CD14-positive monocyte (primary cell): Measurements from ENCODE around the gene LAMA3. TPM values are rescaled to one million over a fixed set of nuclear protein-coding genes. Genes with fewer than 3 reads are reported as not detected.

Experiments used
- DNase-seq, 3 donors: peaks; one replicate each; pipeline ENCODE4 v3.0.0-alpha.2; 2011 to 2022
- H2AFZ ChIP-seq: 2 replicates; pipeline ENCODE4 v1.6.0; 2012; ENCODE audit warnings: mild to moderate bottlenecking, low read depth, low read length, inconsistent platforms; ENCODE audit not compliant: insufficient read depth, poor library complexity, severe bottlenecking
- H3K27ac ChIP-seq, 2 donors: 1 replicate in 1 of 2; 2 replicates in 1 of 2; pipeline ENCODE4 v1.5.1; 2012 to 2013; ENCODE audit warnings: low read length in 2 of 2, control low read depth in 1 of 2, inconsistent platforms in 1 of 2, low read depth in 1 of 2, mild to moderate bottlenecking in 1 of 2
- H3K27me3 ChIP-seq, 2 donors: one replicate each; pipeline versions ENCODE4 v1.6.0 to v1.6.1; 2011 to 2013; ENCODE audit warnings: low read length in 2 of 2; ENCODE audit not compliant: control insufficient read depth in 2 of 2, insufficient read depth in 2 of 2
- H3K36me3 ChIP-seq, 2 donors: replicated peaks in 1 of 2; 1 replicate in 1 of 2; 2 replicates in 1 of 2; pipeline versions ENCODE4 v1.5.1 to v1.6.1; 2012 to 2013; ENCODE audit warnings: low read length in 2 of 2, control low read depth in 1 of 2, inconsistent platforms in 1 of 2, mild to moderate bottlenecking in 1 of 2; ENCODE audit not compliant: insufficient read depth in 2 of 2, control insufficient read depth in 1 of 2
- H3K4me1 ChIP-seq, 2 donors: 1 replicate in 1 of 2; 2 replicates in 1 of 2; pipeline versions ENCODE4 v1.5.1 to v1.6.1; 2012 to 2013; ENCODE audit warnings: low read length in 2 of 2, control low read depth in 1 of 2, inconsistent platforms in 1 of 2, mild to moderate bottlenecking in 1 of 2, moderate library complexity in 1 of 2; ENCODE audit not compliant: insufficient read depth in 2 of 2, control insufficient read depth in 1 of 2
- H3K4me2 ChIP-seq: replicated peaks from 2 replicates; pipeline ENCODE3; 2012; ENCODE audit warnings: low read length, moderate library complexity, mild to moderate bottlenecking; ENCODE audit not compliant: poor library complexity, severe bottlenecking; ENCODE audit errors: extremely low read depth
- H3K4me3 ChIP-seq, 3 experiments: fragments of 200-600 bp in 1 of 3; sonication (generic) in 1 of 3; replicated peaks in 1 of 3; 1 replicate in 2 of 3; 2 replicates in 1 of 3; pipeline ENCODE4 v1.5.1; 2011 to 2013; ENCODE audit warnings: low read length in 3 of 3, mild to moderate bottlenecking in 3 of 3, control low read depth in 2 of 3, low read depth in 2 of 3, inconsistent platforms in 1 of 3, moderate library complexity in 1 of 3
- H3K79me2 ChIP-seq: 2 replicates; pipeline ENCODE4 v1.6.0; 2012; ENCODE audit warnings: mild to moderate bottlenecking, control low read depth, inconsistent platforms, low read length, moderate library complexity; ENCODE audit not compliant: insufficient read depth
- H3K9ac ChIP-seq: 2 replicates; pipeline ENCODE4 v1.6.0; 2017; ENCODE audit warnings: low read length, mild to moderate bottlenecking; ENCODE audit not compliant: insufficient read depth, poor library complexity, severe bottlenecking
- H3K9me3 ChIP-seq, 2 donors: replicated peaks in 1 of 2; 1 replicate in 1 of 2; 2 replicates in 1 of 2; pipeline versions ENCODE4 v1.5.1 to v1.6.1; 2012 to 2013; ENCODE audit warnings: low read length in 2 of 2, control low read depth in 1 of 2; ENCODE audit not compliant: control insufficient read depth in 1 of 2, insufficient read depth in 1 of 2
- H4K20me1 ChIP-seq: 2 replicates; pipeline ENCODE4 v1.6.0; 2012; ENCODE audit warnings: mild to moderate bottlenecking, low read length, control low read depth, moderate library complexity; ENCODE audit not compliant: insufficient read depth
- H3K27ac Mint-ChIP-seq, 7 donors: one replicate each; pipeline ENCODE4 v1.8.0; 2020; ENCODE audit warnings: mild to moderate bottlenecking in 7 of 7, mixed read lengths in 7 of 7, moderate library complexity in 6 of 7, inconsistent platforms in 2 of 7
- H3K27me3 Mint-ChIP-seq, 3 donors: one replicate each; pipeline ENCODE4 v1.8.0; 2021 to 2022; ENCODE audit warnings: low read depth in 3 of 3, mild to moderate bottlenecking in 3 of 3, mixed read lengths in 3 of 3, moderate library complexity in 3 of 3, inconsistent platforms in 1 of 3
- H3K36me3 Mint-ChIP-seq, 2 donors: one replicate each; pipeline ENCODE4 v1.8.0; 2020; ENCODE audit warnings: mixed read lengths in 2 of 2, inconsistent platforms in 1 of 2, mild to moderate bottlenecking in 1 of 2
- H3K4me1 Mint-ChIP-seq: one replicate; pipeline ENCODE4 v1.8.0; 2020; ENCODE audit warnings: mild to moderate bottlenecking, mixed read lengths
- H3K4me3 Mint-ChIP-seq, 2 donors: one replicate each; pipeline ENCODE4 v1.8.0; 2020; ENCODE audit warnings: mild to moderate bottlenecking in 2 of 2, mixed read lengths in 2 of 2, moderate library complexity in 1 of 2
- H3K9me3 Mint-ChIP-seq, 7 donors: one replicate each; pipeline ENCODE4 v1.8.0; 2020 to 2022; ENCODE audit warnings: mixed read lengths in 7 of 7, mild to moderate bottlenecking in 6 of 7, moderate library complexity in 6 of 7, inconsistent platforms in 2 of 7
- CTCF ChIP-seq: fragments of 200-600 bp; IDR thresholded peaks from one replicate; pipeline ENCODE4 v1.8.0; 2022; ENCODE audit warnings: antibody characterized with exemption, mild to moderate bottlenecking
- WGBS: methylation state at CpG from one replicate; pipeline ENCODE4 v1.1.5; 2013; ENCODE audit warnings: missing lambda C conversion rate; ENCODE audit not compliant: insufficient coverage; 5-methylcytosine and 5-hydroxymethylcytosine counted together
- intact Hi-C, 2 donors: fragments of 100-400 bp; cut with micrococcal nuclease; formaldehyde crosslinking; loops; one replicate each; pipeline versions ENCODE4 v1.15.0 to v1.15.1; 2023
- polyA plus RNA-seq, 3 donors: library from polyadenylated mRNA; depleted of rRNA in 1 of 3; unstranded in 2 of 3; stranded (reverse) in 1 of 3; fragments of 300-500 nt in 2 of 3; fragments of >200 nt in 1 of 3; fragmentation: Illumina TruSeq in 2 of 3; gene quantifications; 1 replicate in 2 of 3; 2 replicates in 1 of 3; pipeline ENCODE4 v1.2.3, GENCODE V29; 2012 to 2021

LAMA3 gene
- polyA plus RNA-seq, 3 donors: not detected

DNA sequence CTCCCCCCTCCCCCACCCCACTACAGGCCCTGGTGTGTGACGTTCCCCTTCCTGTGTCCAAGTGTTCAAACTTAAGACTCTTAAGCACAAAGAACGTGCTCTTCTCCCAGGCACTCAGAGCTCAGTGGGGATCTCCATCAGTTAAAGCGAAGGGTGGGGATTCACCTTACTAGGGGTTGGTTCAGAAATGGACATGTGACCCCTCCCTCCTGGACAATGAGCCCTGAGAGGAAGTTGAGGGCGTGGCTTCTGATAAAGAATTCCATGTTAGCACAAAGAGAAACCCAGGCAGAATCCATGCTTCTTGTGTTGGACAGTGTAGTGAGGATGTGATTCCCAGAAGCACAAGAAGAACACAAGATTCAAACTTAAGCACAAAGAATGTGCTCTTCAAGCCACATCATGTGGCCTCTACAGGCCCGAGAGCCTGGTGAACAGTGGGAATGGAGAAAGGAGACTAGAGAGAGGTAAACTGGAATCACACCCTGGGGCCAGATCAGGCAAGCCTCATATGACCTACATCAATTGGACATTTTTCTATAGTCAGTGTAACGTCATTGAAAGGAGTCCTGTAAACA lies 247.2 kb downstream of the LAMA3 start:
- no peaks in the 10 kb centered on the region for H4K20me1 ChIP-seq
- no peak overlapping the region for H2AFZ ChIP-seq
- H3K79me2 ChIP-seq: no peaks in the 10 kb centered on the region
- Mint-ChIP-seq H3K4me3 (no peak overlapping the region), H3K9me3 (no peaks in the 10 kb centered on the region), H3K27me3 (peaks cover 1 to 4% (median 4%) of the 10 kb centered on the region in 3 donors), H3K27ac (peak overlapping the region in 1 of 7 donors; percentile 25), H3K36me3 (no peaks in the 10 kb centered on the region), H3K4me1 (peaks cover 4% of the 10 kb centered on the region)
- no peak for TF ChIP-seq CTCF
- no peak overlapping the region for H3K27ac ChIP-seq
- WGBS: 90% methylated on average over 2 of the region's 6 CpGs
- H3K9ac ChIP-seq: no peak overlapping the region
- H3K36me3 ChIP-seq: no peaks in the 10 kb centered on the region
- intact Hi-C loops: no loop called here
- DNase-seq: no peak
- no peaks in the 10 kb centered on the region for H3K9me3 ChIP-seq
- H3K27me3 ChIP-seq: no peaks in the 10 kb centered on the region
- no peaks in the 10 kb centered on the region for H3K4me1 ChIP-seq
- no peak overlapping the region for H3K4me3 ChIP-seq
- H3K4me2 ChIP-seq: no peak overlapping the region

- Mint-ChIP-seq H3K27ac (no peak overlapping the region), H3K9me3 (no peaks in the 10 kb centered on the region), H3K4me1 (peaks cover 4% of the 10 kb centered on the region), H3K4me3 (no peak overlapping the region), H3K27me3 (peaks cover 1 to 4% (median 4%) of the 10 kb centered on the region in 3 donors), H3K36me3 (no peaks in the 10 kb centered on the region)
- Histone ChIP-seq H2AFZ (no peak overlapping the region), H3K36me3 (no peaks in the 10 kb centered on the region), H3K9ac (no peak overlapping the region), H3K27me3 (no peaks in the 10 kb centered on the region), H3K4me1 (no peaks in the 10 kb centered on the region), H3K79me2 (no peaks in the 10 kb centered on the region), H3K9me3 (no peaks in the 10 kb centered on the region), H4K20me1 (no peaks in the 10 kb centered on the region), H3K4me3 (no peak overlapping the region), H3K4me2 (no peak overlapping the region), H3K27ac (no peak overlapping the region)
- 83% methylated on average over 4 of the region's 11 CpGs for WGBS
- no peak for TF ChIP-seq CTCF
- DNase-seq: no peak
- intact Hi-C loops: no loop called here
Observed at GRCh38 chr18:23938043-23938756, 248.9 kb downstream of the LAMA3 start.
